Caco-2 (cell line): Measurements from ENCODE around the gene SKAP1. TPM values are rescaled to one million over a fixed set of nuclear protein-coding genes. Genes with fewer than 3 reads are reported as not detected.
"Not testable (repeated sequence)": the region's sequence is repeated elsewhere in the genome, so short reads cannot be mapped to it uniquely, and the experiment has no call there.

Experiments used
- BruUV-seq: library from RNA; stranded (reverse); fragments of 400-500 nt; replicated peaks from 2 replicates; lab custom pipeline; 2021; lab: Mats Ljungman, UMichigan
- CTCF ChIA-PET: fragments of 300-600 bp; sonication (Branson Sonifier 250); formaldehyde crosslinking; loops from one replicate; lab custom pipeline; 2022; ENCODE audit warnings: antibody characterized with exemption; lab: Charles Lee
- POLR2A ChIA-PET: fragments of 300-600 bp; sonication (Branson Sonifier 250); formaldehyde crosslinking; loops from one replicate; lab custom pipeline; 2022; ENCODE audit warnings: antibody characterized with exemption; lab: Charles Lee
- DNase-seq, 2 experiments: peaks; one replicate each; pipeline versions ENCODE4 v3.0.0 to v3.0.0-alpha.2; 2020 to 2022
- H3K27me3 ChIP-seq: replicated peaks from 2 replicates; pipeline ENCODE4 v1.6.0; 2011; ENCODE audit warnings: low read length; ENCODE audit not compliant: control insufficient read depth, insufficient read depth
- H3K36me3 ChIP-seq: 2 replicates; pipeline ENCODE4 v1.5.1; 2011; ENCODE audit warnings: low read length; ENCODE audit not compliant: control insufficient read depth, insufficient read depth
- H3K4me1 ChIP-seq: fragments of 250-450 bp; sonication (Bioruptor Pico); 2 replicates; pipeline ENCODE4 v1.5.1; 2020; ENCODE audit warnings: mild to moderate bottlenecking
- H3K4me3 ChIP-seq: 2 replicates; pipeline ENCODE4 v1.5.1; 2011; ENCODE audit warnings: low read depth, mild to moderate bottlenecking, control low read depth, low read length
- H3K9me3 ChIP-seq: fragments of 250-450 bp; sonication (Bioruptor Pico); 2 replicates; pipeline ENCODE4 v1.5.1; 2020; ENCODE audit warnings: mild to moderate bottlenecking, moderate library complexity
- H3K27ac Mint-ChIP-seq: one replicate; pipeline ENCODE4 v1.8.0; 2022; ENCODE audit warnings: mixed read lengths; ENCODE audit not compliant: unreplicated experiment
- H3K27me3 Mint-ChIP-seq: one replicate; pipeline ENCODE4 v1.8.0; 2022; ENCODE audit warnings: mixed read lengths; ENCODE audit not compliant: insufficient read depth, unreplicated experiment
- H3K36me3 Mint-ChIP-seq: one replicate; pipeline ENCODE4 v1.8.0; 2022; ENCODE audit warnings: mild to moderate bottlenecking, mixed read lengths; ENCODE audit not compliant: insufficient read depth, unreplicated experiment
- H3K4me1 Mint-ChIP-seq: one replicate; pipeline ENCODE4 v1.8.0; 2022; ENCODE audit warnings: low read depth, mixed read lengths; ENCODE audit not compliant: unreplicated experiment
- H3K4me3 Mint-ChIP-seq: one replicate; pipeline ENCODE4 v1.8.0; 2022; ENCODE audit warnings: mild to moderate bottlenecking, moderate library complexity, mixed read lengths; ENCODE audit not compliant: unreplicated experiment
- H3K9me3 Mint-ChIP-seq: one replicate; pipeline ENCODE4 v1.8.0; 2022; ENCODE audit warnings: mixed read lengths; ENCODE audit not compliant: unreplicated experiment
- CTCF ChIP-seq, 2 experiments: fragments of 200-600 bp in 1 of 2; IDR thresholded peaks; 1 replicate in 1 of 2; 2 replicates in 1 of 2; pipeline versions ENCODE4 v1.5.1 to v1.8.0; 2011 to 2022; ENCODE audit warnings: antibody characterized with exemption in 1 of 2, control low read depth in 1 of 2, inconsistent platforms in 1 of 2, low read depth in 1 of 2, low read length in 1 of 2, mild to moderate bottlenecking in 1 of 2, moderate library complexity in 1 of 2; ENCODE audit not compliant: insufficient read depth in 1 of 2, severe bottlenecking in 1 of 2, unreplicated experiment in 1 of 2
- intact Hi-C: fragments of 100-400 bp; cut with micrococcal nuclease; formaldehyde crosslinking; loops from one replicate; pipeline ENCODE4 v1.10.0; 2022; ENCODE audit not compliant: unreplicated experiment
- total RNA-seq: library from RNA; stranded (reverse); gene quantifications from 2 replicates; pipeline ENCODE4 v1.2.3, GENCODE V29; 2022

Gene SKAP1
- total RNA-seq, 1 experiment from 2014 or later: 0.70 TPM

GRCh38 chr17:48374650-48375230 is 55.3 kb downstream of the SKAP1 start:
- H3K4me3 ChIP-seq: no peak overlapping the region
- peaks cover 2% of the 10 kb centered on the region for H3K27me3 Mint-ChIP-seq
- H3K4me1 Mint-ChIP-seq: no peaks in the 10 kb centered on the region
- no peaks in the 10 kb centered on the region; the same call in 1 of the 2 replicates for H3K27me3 ChIP-seq
- H3K9me3 ChIP-seq: no peaks in the 10 kb centered on the region
- ChIA-PET POLR2A (no interaction called here), CTCF (interaction anchor here (0.6 to 1.5 kb wide), 3 partner anchors 159 to 238 kb away, joined by 3 to 6 read pairs (median 4); no protein-coding TSS in a partner anchor)
- no peaks in the 10 kb centered on the region for H3K4me1 ChIP-seq
- no peaks in the 10 kb centered on the region for H3K36me3 Mint-ChIP-seq
- TF ChIP-seq CTCF (IDR thresholded peaks at IDR 0.05; ENCODE audit: insufficient read depth in 1 of 2, low read depth in 1 of 2, low read length in 1 of 2, severe bottlenecking in 1 of 2, unreplicated experiment in 1 of 2): peak; percentile 98
- no TSS peak for BruUV-seq
- peak; percentile 81 to 88 for DNase-seq
- no peak overlapping the region for H3K4me3 Mint-ChIP-seq
- no peaks in the 10 kb centered on the region for H3K36me3 ChIP-seq
- intact Hi-C loops: loop anchor here (1.0 to 5.0 kb wide), 8 partner anchors 38 to 349 kb away; no protein-coding TSS in a partner anchor
- no peak overlapping the region for H3K27ac Mint-ChIP-seq
- no peaks in the 10 kb centered on the region for H3K9me3 Mint-ChIP-seq

GRCh38 chr17:48373883-48374282 is 56.1 kb downstream of the SKAP1 start:
- no peak overlapping the region for H3K27ac Mint-ChIP-seq
- peaks cover 2% of the 10 kb centered on the region for H3K27me3 Mint-ChIP-seq
- H3K4me3 ChIP-seq: no peak overlapping the region
- H3K4me3 Mint-ChIP-seq: no peak overlapping the region
- no peak for TF ChIP-seq CTCF (IDR thresholded peaks at IDR 0.05; ENCODE audit: insufficient read depth in 1 of 2, low read depth in 1 of 2, low read length in 1 of 2, severe bottlenecking in 1 of 2, unreplicated experiment in 1 of 2)
- no peaks in the 10 kb centered on the region for H3K4me1 Mint-ChIP-seq
- no TSS peak for BruUV-seq
- H3K9me3 ChIP-seq: no peaks in the 10 kb centered on the region
- no peaks in the 10 kb centered on the region for H3K4me1 ChIP-seq
- no peaks in the 10 kb centered on the region; the same call in 1 of the 2 replicates for H3K27me3 ChIP-seq
- H3K36me3 ChIP-seq: no peaks in the 10 kb centered on the region
- POLR2A ChIA-PET: no interaction called here
- no peaks in the 10 kb centered on the region for H3K36me3 Mint-ChIP-seq
- intact Hi-C loops: loop anchor here (1.0 to 5.0 kb wide), 8 partner anchors 38 to 349 kb away; no protein-coding TSS in a partner anchor
- CTCF ChIA-PET: interaction anchor here (0.6 to 1.4 kb wide), 6 partner anchors 15 to 158 kb away, joined by 3 to 5 read pairs (median 4); no protein-coding TSS in a partner anchor
- DNase-seq: no peak
- H3K9me3 Mint-ChIP-seq: no peaks in the 10 kb centered on the region

- H3K27ac Mint-ChIP-seq: no peak overlapping the region
- ChIA-PET CTCF (interaction anchor here (0.5 to 1.4 kb wide), 8 partner anchors 14 to 158 kb away, joined by 3 to 5 read pairs (median 4); no protein-coding TSS in a partner anchor), POLR2A (interaction anchor here (0.6 kb wide), 1 partner anchor 73 kb away, joined by 3 read pairs; no protein-coding TSS in a partner anchor)
- Histone ChIP-seq H3K36me3 (no peaks in the 10 kb centered on the region), H3K4me3 (no peak overlapping the region), H3K27me3 (no peaks in the 10 kb centered on the region), H3K4me1 (no peaks in the 10 kb centered on the region), H3K9me3 (no peaks in the 10 kb centered on the region)
- H3K27me3 Mint-ChIP-seq: peaks cover 2% of the 10 kb centered on the region
- H3K4me1 Mint-ChIP-seq: no peaks in the 10 kb centered on the region
- no peak for TF ChIP-seq CTCF (IDR thresholded peaks at IDR 0.05; ENCODE audit: insufficient read depth in 1 of 2, low read depth in 1 of 2, low read length in 1 of 2, severe bottlenecking in 1 of 2, unreplicated experiment in 1 of 2)
- no peaks in the 10 kb centered on the region for H3K36me3 Mint-ChIP-seq
- no peak overlapping the region for H3K4me3 Mint-ChIP-seq
- intact Hi-C loops: loop anchor here (5.0 kb wide), 2 partner anchors 66 to 84 kb away; no protein-coding TSS in a partner anchor
- DNase-seq: no peak
- BruUV-seq: no TSS peak
- H3K9me3 Mint-ChIP-seq: no peaks in the 10 kb centered on the region
Measured at GRCh38 chr17:48373130-48373830, 56.7 kb downstream of the SKAP1 start.

GRCh38 chr17:48368967-48369366 is 61.0 kb downstream of the SKAP1 start:
- intact Hi-C loops: loop anchor here (1.0 kb wide), 1 partner anchor 12 kb away; no protein-coding TSS in a partner anchor
- H3K4me3 Mint-ChIP-seq, POLR2A ChIA-PET, H3K9me3 ChIP-seq, H3K36me3 ChIP-seq, H3K36me3 Mint-ChIP-seq, H3K4me1 Mint-ChIP-seq, DNase-seq, H3K27ac Mint-ChIP-seq, H3K4me3 ChIP-seq, H3K4me1 ChIP-seq, BruUV-seq, H3K27me3 ChIP-seq, H3K9me3 Mint-ChIP-seq: not testable (repeated sequence)
- CTCF ChIA-PET: interaction anchor here (0.6 to 1.0 kb wide), 2 partner anchors 153 to 211 kb away, joined by 3 to 5 read pairs; no protein-coding TSS in a partner anchor
- peaks cover 10% of the 10 kb centered on the region for H3K27me3 Mint-ChIP-seq
